Left renal pelvis (tissue), 4 donors: ENCODE data around the gene OSBPL10. TPM values are rescaled to one million over a fixed set of nuclear protein-coding genes. Genes with fewer than 3 reads are reported as not detected.
"Not testable (repeated sequence)": the region's sequence is repeated elsewhere in the genome, so short reads cannot be mapped to it uniquely, and the experiment has no call there.

Experiments used
- DNase-seq, 4 donors: peaks; one replicate each; pipeline ENCODE4 v3.0.0-alpha.2; 2013; ENCODE audit warnings: low read depth in 4 of 4, low spot score in 3 of 4
- polyA plus RNA-seq, 4 donors: library from polyadenylated mRNA; unstranded; fragments of 120-200 nt; gene quantifications; one replicate each; pipeline ENCODE4 v1.2.1, GENCODE V29; 2013; ENCODE audit not compliant: insufficient read length in 4 of 4

The OSBPL10 gene
- polyA plus RNA-seq, 4 donors = 14.3 to 21.3 (median 19.1) TPM

GRCh38 chr3:31896026-31896425 lies 85.0 kb downstream of the OSBPL10 start:
- no peak for DNase-seq

- DNase-seq = no peak
Observed at GRCh38 chr3:31895471-31895870, 85.6 kb downstream of the OSBPL10 start.

GRCh38 chr3:31892916-31893573 lies 88.0 kb downstream of the OSBPL10 start:
- no peak for DNase-seq

GRCh38 chr3:31892500-31892899 lies 88.6 kb downstream of the OSBPL10 start:
- no peak for DNase-seq

- DNase-seq = no peak
Observed at GRCh38 chr3:31891876-31892455, 89.1 kb downstream of the OSBPL10 start.

GRCh38 chr3:31890742-31891469 lies 90.2 kb downstream of the OSBPL10 start:
- no peak for DNase-seq

GRCh38 chr3:31890007-31890406 lies 91.1 kb downstream of the OSBPL10 start:
- no peak for DNase-seq

- no peak for DNase-seq
Observed at GRCh38 chr3:31885235-31885634, 95.8 kb downstream of the OSBPL10 start.

GRCh38 chr3:31884251-31884650 lies 96.8 kb downstream of the OSBPL10 start:
- DNase-seq = no peak

GRCh38 chr3:31882895-31883294 lies 98.2 kb downstream of the OSBPL10 start:
- no peak for DNase-seq

GRCh38 chr3:31882431-31882830 lies 98.6 kb downstream of the OSBPL10 start:
- DNase-seq = no peak

- DNase-seq = no peak
Observed at GRCh38 chr3:31880482-31881078, 100.5 kb downstream of the OSBPL10 start.

GRCh38 chr3:31880020-31880419 lies 101.0 kb downstream of the OSBPL10 start:
- no peak for DNase-seq

GRCh38 chr3:31879365-31879764 lies 101.7 kb downstream of the OSBPL10 start:
- no peak for DNase-seq

- DNase-seq = no peak
Observed at GRCh38 chr3:31878231-31878838, 102.7 kb downstream of the OSBPL10 start.

GRCh38 chr3:31876331-31876730 lies 104.7 kb downstream of the OSBPL10 start:
- DNase-seq = no peak

GRCh38 chr3:31875437-31875836 lies 105.6 kb downstream of the OSBPL10 start:
- no peak for DNase-seq

- DNase-seq = no peak
Observed at GRCh38 chr3:31873254-31873820, 107.7 kb downstream of the OSBPL10 start.

- DNase-seq = no peak
Observed at GRCh38 chr3:31871939-31872507, 109.0 kb downstream of the OSBPL10 start.

GRCh38 chr3:31870111-31870510 lies 111.0 kb downstream of the OSBPL10 start:
- DNase-seq = not testable (repeated sequence)
